RKO (cell line): ENCODE results near the gene KIFC1.
"Not testable (repeated sequence)": the region's sequence is repeated elsewhere in the genome, so short reads cannot be mapped to it uniquely, and the experiment has no call there.

ENCODE experiments used
- DNase-seq: peaks from one replicate; pipeline ENCODE4 v3.0.0-alpha.2; 2016; ENCODE audit warnings: low spot score

Gene KIFC1, protein sequence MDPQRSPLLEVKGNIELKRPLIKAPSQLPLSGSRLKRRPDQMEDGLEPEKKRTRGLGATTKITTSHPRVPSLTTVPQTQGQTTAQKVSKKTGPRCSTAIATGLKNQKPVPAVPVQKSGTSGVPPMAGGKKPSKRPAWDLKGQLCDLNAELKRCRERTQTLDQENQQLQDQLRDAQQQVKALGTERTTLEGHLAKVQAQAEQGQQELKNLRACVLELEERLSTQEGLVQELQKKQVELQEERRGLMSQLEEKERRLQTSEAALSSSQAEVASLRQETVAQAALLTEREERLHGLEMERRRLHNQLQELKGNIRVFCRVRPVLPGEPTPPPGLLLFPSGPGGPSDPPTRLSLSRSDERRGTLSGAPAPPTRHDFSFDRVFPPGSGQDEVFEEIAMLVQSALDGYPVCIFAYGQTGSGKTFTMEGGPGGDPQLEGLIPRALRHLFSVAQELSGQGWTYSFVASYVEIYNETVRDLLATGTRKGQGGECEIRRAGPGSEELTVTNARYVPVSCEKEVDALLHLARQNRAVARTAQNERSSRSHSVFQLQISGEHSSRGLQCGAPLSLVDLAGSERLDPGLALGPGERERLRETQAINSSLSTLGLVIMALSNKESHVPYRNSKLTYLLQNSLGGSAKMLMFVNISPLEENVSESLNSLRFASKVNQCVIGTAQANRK

DNA sequence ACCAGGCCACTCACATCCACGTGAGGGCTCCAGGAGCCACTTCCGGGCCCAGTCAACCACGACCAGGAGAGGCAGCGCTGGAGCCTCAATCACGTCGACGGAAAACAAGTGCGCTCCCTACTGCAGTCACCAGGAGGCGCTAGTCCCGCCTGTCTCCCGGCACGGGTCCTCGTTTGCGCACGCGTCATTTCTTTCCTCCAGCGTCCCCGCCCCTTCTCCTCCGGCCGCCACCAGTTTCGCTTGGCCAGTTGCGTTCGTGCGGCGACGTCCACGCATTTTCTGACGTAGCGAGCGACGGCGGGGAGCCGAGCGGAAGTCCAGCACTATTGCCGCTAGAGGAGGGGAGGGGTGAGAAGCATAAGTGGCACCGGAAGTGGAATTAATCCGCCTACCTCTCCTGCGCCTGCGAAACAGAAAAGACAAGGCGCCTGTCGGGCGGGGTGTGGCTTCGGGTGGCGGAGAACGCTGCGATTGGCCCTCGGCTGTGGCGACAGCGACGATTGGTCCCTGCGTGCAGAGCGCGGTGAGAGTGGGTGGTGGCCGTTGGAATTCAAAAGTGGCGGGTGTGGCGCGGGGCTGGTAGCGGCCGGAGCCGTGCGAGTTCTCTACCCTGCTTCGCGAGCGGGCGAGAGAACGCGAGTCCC, at the start of gene KIFC1:
KIFC1 (plus strand) TSS at position 546 of the 644 bp plus-strand sequence. CDS start 163 bp downstream, outside the sequence.
- peak; percentile 99 for DNase-seq

DNA sequence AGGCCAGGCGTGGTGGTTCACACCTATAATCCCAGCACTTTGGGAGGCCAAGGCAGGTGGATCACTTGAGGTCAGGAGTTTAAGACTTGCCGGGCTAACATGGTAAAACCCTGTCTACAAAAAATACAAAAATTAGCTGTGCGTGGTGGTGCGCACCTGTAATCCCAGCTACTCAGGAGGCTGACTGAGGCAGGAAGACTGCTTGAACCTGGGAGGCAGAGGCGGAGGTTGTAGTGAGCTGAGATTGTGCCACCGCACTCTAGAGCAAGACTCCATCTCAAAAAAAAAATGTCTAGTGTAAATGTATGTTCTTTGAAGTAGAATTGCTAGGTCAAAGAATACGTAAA, 48.0 kb upstream of the KIFC1 start:
- not testable (repeated sequence) for DNase-seq

DNA sequence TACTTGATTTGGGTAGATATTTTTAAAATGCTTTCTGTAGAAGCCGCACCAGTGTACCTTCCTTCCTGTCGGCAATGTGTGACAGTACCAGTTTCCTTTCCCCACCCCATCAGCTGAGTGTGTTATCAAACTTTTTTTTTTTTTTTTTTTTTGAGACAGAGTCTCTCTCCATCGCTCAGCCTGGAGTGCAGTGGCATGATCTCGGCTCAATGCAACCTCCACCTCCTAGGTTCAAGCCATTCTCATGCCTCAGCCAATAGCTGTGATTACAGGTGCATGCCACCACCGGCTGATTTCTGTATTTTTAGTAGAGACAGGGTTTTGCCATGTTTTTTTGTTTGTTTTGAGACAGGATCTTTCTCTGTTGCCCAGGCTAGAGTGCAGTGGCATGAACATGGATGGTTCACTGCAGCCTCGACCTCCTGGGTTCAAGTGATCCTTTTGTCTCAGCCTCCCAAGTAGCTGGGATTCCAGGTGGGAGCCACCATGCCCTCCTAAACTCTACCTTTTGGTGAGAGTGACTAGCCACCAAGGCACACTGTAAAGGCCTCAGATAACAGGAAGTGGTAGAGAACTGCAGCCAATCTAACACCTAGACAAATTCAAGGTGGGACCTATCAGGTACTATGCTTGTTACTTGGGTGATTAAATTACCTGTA, 47.5 kb upstream of the KIFC1 start:
- DNase-seq: no peak

DNA sequence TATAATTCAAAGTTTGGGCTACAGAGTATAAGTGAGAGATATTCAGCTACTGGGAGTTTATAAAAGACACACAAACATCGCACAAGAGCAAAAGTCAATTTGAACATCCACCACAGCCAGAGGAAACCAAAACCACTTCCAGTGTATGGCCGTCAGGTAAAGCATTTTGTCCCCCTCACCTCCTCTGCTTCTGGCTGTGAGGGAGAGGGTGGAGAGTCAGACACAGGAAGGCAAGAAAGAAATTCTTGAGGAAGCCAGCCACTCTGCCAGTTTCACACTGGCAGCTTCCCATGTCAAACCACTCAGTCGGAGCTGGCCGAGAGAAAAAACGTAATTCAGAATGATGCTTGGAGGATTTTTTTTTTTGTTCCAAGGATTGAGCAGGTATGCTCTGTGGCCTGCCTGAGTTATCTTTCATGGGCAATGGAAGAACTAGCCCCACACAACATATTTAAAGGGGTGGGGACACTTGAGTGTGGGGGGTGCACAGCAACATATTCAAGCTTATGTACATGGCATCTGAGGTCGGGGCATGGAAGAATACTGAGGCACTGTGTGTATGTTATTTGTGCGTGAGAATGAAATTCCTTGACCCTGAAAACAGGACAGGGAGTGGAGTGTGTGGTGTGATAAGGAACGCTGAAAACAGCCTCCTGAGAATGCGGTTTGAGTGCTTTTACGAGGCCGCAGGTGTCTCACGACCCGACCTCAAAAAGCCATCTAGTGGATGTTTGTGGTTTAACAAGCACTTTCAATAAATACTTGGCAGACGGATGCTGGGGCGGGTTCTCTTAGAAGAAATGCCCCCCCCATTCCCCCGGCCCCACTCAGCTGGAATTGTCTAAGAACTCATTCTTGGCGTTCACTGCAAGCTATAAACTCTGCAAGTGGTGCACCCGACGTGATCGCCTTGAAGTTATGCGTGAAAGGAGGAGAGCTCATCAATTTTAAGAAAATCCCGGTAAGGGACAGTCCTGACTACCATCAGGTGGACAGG, 46.6 kb upstream of the KIFC1 start:
- peak; percentile 77 for DNase-seq

DNA sequence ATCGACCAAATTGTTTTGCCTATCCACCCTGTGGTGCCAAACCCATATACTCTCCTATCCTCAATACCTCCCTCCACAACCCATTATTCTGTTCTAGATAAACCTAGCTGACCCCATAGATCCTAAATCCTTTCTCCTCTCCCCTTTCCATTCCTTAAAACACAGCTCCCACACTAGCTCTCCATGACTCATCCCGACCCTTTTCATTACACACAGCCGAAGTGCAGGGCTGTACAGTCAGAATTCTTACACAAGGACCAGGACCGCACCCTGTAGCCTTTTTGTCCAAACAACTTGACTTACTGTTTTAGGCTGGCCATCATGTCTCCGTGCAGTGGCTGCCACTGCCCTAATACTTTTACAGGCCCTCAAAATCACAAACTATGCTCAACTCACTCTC, 44.7 kb upstream of the KIFC1 start:
- DNase-seq: not testable (repeated sequence)

DNA sequence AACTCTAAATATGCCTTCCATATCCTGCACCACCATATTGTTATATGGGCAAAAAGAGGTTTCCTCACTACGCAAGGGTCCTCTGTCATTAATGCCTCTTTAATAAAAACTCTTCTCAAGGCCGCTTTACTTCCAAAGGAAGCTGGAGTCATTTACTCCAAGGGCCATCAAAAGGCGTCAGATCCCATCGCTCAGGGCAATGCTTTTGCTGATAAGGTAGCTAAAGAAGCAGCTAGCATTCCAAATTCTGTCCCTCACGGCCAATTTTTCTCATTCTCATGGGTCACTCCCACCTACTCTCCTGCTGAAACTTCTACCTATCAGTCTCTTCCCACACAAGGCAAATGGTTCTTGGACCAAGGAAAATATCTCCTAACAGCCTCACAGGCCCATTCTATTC, 43.8 kb upstream of the KIFC1 start:
- DNase-seq: no peak

DNA sequence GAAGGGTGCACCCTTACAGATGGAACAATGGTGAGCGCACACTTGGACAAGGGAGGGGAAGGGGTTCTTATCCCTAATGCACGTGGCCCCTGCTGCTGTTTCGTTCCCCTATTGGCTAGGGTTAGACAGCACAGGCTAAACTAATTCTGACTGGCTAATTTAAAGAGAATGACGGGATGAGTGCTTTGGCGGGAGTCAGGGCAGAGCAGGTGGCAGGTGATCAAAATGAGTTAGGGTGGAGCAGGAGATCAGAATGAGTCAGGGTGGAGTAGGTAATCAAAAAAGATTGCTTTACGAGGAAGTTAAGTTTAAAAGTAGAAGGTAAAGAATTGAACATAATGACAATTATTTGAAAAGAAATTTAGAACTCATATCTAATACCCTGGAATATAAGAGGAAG, 35.8 kb upstream of the KIFC1 start:
- DNase-seq: not testable (repeated sequence)

DNA sequence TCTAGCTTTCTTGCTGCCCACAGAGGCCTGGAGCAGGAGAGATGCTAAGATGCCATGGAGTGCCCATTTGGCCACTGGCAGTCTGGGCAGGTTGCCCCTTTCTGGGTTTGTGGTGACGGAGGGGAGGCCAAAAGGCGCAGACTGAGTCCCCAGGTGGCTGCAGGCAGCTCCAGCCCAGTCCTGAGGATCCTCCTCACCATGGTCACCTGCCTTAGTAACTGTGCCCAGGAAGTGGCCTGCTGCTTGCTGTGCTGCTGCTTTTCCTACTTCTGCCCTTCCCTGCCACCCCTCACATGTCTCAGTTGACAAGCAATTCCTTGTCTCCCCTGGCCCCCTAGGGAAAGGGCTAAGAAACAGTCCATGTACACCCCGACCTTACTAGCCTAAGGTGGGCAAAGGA, 35.3 kb upstream of the KIFC1 start:
- DNase-seq: no peak

DNA sequence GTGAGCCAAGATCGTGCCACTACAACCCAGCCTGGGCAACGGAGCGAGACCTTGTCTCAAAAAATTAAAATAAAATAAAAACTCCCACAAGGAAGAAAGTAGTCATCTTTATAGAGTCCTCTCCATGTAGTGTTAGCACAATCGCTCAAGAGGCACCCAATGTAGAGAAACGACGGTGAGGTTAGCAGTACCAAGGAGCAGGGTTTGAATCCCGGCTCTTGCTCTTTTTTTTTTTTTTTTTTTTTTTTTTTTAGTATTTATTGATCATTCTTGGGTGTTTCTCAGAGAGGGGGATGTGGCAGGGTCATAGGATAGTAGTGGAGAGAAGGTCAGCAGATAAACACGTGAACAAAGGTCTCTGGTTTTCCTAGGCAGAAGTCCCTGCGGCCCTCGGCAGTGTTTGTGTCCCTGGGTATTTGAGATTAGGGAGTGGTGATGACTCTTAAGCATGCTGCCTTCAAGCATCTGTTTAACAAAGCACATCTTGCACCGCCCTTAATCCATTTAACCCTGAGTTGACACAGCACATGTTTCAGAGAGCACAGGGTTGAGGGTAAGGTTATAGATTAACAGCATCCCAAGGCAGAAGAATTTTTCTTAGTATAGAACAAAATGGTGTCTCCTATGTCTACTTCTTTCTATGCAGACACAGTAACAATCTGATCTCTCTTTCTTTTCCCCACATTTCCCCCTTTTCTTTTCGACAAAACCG, 34.3 kb upstream of the KIFC1 start:
- DNase-seq: not testable (repeated sequence)

DNA sequence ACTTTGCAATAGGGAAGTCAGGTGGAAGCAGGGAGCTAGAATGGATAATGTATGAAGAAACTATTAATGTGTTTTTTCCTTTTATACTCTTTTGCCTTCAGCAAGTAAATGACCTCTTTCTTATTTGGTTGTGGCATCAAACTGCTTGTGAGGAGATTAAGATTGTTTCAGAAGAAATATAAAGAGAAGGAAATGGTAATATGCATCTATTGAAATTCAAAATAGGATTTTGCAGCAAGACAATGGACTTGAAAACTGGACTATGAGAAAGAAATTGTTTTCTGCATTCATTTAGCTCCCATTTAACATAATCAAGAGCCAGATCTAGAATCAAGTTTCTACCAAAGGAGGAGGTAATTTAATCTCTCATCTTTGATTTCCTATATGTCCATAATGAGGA, 32.3 kb upstream of the KIFC1 start:
- DNase-seq: no peak

DNA sequence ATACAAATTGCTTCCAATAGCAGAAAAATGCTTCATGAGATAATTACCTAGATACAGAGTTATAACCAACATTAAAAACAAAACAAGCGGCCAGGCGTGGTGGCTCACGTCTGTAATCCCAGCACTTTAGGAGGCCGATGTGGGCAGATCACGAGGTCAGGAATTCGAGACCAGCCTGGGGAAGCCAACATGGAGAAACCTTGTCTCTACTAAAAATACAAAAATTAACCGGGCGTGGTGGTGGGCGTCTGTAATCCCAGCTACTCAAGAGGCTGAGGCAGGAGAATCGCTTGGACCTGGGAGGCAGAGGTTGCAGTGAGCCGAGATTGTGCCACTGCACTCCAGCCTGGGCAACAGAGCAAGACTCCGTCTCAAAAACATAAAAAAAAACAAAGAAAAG, 28.1 kb upstream of the KIFC1 start:
- not testable (repeated sequence) for DNase-seq

DNA sequence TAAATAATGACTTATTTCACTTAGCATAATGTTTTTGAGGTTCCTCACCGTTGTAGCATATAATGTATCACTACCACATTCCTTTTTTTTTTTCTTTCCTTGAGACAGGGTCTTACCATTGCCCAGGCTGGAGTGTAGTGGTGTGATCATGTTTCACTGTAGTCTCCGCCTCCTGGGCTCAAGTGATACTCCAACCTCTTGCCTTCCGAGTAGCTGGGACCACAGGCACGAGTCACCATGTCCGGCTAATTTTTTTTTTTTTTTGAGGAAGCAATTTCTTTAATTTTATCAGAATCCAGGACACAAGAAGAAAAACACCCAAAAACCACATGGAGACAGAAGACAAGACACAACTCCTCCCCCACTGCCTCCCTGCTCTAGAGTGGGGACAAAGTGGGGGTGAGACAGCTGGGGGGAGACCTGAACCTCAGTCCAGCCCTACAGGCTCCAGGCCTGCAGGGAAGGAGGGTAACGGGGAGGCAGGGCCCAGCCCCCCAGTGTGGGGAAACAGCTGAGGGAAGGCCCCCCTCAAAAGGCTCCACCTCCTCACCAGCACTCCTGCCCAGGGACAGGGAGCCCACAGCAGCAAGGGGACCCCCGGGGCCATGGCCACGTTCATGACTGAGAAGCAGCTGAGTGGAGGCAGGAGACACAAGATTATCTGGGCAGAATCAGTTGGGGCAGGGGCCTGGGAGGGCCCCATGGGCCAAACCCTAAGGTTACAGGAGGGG, 27.0 kb upstream of the KIFC1 start:
- DNase-seq: peak; percentile 13

DNA sequence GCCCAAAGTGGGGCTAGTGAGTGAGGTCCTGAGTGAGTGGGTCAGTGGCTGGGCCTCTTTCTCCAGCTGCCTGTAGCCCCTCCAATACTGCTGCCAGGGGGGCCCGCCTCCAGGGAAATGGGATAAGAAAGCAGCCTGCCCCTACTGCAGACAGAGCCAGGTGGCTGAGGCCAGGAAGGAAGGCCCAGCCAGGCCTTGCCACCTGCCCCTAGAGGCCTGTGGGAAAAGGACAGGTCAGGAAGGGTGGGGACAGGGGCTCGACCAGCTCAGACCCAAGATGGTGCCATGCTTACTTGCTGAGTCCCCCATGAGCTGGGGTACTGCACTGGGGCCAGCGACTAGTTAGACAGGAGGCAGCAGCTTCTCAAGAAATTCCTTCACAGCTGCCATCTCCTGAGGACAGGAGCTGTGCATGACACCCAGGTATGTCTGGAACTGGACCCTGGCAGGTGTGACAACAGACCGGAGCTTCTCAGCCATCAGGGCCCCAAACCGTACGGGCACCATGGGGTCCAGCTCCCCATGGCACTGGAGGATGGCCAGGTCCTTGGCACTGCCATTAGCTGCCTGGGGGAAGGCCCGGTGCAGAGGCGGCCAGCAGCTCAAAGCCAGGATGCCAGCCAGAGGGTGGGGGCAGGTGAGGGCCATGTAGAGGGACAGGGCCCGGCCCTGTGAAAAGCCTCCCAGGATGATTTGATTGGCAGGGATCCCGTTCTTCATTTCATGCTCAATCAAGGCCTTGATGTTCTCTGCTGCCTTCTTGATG, 26.2 kb upstream of the KIFC1 start:
- not testable (repeated sequence) for DNase-seq

DNA sequence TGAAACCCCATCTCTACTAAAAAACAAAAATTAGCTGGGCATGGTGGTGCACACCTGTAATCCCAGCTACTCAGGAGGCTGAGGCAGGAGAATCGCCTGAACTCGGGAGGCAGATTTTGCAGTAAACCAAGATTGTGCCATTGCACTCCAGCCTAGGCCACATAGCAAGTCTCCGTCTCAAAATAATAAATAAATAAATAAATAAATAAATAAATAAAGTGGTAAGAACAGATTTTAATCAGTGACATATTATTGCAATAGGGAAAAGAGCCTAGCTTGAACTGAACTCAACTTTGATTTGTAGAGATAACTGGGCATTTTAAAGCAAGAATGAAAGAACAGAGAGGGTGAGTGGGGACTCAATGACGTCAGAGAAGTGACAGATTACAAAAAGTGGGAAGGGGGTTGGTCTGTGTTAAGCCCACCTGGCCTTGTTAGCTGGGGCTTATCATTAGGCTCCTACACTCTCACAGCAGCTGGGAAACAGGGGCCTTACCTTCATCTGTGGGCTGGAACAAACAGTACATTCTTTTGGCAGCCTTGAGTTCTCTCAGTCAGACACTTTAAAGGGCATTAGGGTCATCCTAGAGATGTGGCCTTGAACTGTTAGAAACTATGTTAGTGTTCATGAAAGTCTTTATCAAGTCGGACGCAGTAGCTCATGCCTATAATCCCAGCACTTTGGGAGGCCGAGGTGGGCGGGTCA, 24.5 kb upstream of the KIFC1 start:
- no peak for DNase-seq

DNA sequence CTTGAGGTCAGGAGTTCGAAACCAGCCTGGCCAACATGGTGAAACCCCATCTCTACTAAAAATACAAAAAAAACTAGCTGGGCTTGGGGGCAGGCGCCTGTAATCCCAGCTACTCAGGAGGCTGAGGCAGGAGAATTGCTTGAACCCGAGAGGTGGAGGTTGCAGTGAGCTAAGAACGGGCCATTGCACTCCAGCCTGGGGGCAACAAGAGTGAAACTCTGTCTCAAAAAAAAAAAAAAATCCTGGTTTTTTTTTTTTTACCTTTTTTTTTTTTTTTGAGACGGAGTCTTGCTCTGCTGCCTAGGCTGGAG, 24.0 kb upstream of the KIFC1 start:
- not testable (repeated sequence) for DNase-seq

DNA sequence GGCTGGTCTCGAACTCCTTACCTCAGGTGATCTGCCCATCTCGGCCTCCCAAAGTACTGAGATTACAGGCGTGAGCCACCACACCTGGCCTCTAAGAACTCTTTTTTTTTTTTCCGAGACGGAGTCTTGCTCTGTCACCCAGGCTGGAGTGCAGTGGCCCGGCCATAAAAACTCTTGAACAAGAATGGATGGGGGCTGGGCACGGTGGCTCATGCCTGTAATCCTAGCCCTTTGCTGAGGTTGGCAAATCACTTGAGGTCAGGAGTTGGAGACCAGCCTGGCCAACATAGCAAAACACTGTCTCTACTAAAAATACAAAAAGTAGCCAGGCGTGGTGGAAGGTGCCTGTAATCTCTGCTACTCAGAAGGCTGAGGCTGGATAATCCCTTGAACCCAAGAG, 19.7 kb upstream of the KIFC1 start:
- DNase-seq: not testable (repeated sequence)

DNA sequence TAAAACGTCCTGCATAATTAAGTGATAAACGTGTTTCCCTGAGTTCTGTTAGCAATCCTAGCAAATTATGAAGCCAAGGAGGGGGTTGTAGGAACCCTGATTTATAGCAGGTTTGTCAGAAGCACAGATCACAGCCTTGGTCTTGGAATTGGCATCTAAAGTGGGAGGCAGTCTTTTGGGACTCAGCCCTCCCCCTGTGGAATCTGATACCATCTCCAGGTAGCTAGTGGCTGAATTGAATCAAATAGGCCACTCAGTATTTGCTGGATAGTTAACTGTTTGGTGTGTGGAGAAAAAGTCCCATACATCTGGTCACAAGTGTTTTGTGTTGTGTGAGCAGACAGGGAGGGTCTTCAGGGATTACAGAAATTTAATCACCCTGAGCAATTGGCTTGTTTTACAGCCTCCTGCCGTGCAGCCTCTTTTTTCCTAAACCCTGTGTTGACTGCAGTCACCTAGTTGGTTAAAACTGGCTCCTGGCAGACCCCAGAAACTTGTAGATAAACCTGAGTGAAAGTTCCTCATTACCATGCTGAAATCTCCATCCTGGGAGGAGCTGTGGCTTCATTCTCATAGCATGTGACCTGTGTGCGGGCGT, 19.0 kb upstream of the KIFC1 start:
- DNase-seq: no peak
